Ishikawa (cell line): ENCODE measurements around the gene GCNT3.

ENCODE experiments used
- CREB1 ChIP-seq: IDR thresholded peaks from 2 replicates; pipeline ENCODE4 v1.6.1; 2012; ENCODE audit warnings: low read depth
- FOXM1 ChIP-seq: IDR thresholded peaks from 2 replicates; pipeline ENCODE4 v1.6.1; 2012; ENCODE audit warnings: low read depth, borderline replicate concordance
- TCF12 ChIP-seq: IDR thresholded peaks from 2 replicates; pipeline ENCODE4 v1.6.1; 2012; ENCODE audit warnings: low read depth
- TEAD4 ChIP-seq: IDR thresholded peaks from 2 replicates; pipeline ENCODE4 v1.6.1; 2012
- TF ChIP-seq, protein P1 (sequence below): IDR thresholded peaks from 2 replicates; pipeline ENCODE4 v1.6.1; 2012; ENCODE audit warnings: low read depth, mild to moderate bottlenecking

- TF ChIP-seq CREB1 (no peak), TEAD4 (no peak), FOXM1 (no peak), TCF12 (no peak)
- TF ChIP-seq, protein P1, sequence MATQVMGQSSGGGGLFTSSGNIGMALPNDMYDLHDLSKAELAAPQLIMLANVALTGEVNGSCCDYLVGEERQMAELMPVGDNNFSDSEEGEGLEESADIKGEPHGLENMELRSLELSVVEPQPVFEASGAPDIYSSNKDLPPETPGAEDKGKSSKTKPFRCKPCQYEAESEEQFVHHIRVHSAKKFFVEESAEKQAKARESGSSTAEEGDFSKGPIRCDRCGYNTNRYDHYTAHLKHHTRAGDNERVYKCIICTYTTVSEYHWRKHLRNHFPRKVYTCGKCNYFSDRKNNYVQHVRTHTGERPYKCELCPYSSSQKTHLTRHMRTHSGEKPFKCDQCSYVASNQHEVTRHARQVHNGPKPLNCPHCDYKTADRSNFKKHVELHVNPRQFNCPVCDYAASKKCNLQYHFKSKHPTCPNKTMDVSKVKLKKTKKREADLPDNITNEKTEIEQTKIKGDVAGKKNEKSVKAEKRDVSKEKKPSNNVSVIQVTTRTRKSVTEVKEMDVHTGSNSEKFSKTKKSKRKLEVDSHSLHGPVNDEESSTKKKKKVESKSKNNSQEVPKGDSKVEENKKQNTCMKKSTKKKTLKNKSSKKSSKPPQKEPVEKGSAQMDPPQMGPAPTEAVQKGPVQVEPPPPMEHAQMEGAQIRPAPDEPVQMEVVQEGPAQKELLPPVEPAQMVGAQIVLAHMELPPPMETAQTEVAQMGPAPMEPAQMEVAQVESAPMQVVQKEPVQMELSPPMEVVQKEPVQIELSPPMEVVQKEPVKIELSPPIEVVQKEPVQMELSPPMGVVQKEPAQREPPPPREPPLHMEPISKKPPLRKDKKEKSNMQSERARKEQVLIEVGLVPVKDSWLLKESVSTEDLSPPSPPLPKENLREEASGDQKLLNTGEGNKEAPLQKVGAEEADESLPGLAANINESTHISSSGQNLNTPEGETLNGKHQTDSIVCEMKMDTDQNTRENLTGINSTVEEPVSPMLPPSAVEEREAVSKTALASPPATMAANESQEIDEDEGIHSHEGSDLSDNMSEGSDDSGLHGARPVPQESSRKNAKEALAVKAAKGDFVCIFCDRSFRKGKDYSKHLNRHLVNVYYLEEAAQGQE, result no peak
These were observed 38.0 kb downstream of the GCNT3 start for GRCh38 chr15:59649603-59650002.
